SH-SY5Y (cell line): ENCODE results near the gene KPNA1.

Experiments
- GATA2 ChIP-seq: IDR thresholded peaks from 2 replicates; pipeline ENCODE4 v1.6.1; 2011; ENCODE audit warnings: mild to moderate bottlenecking, low read depth, low read length
- GATA3 ChIP-seq: IDR thresholded peaks from 2 replicates; pipeline ENCODE4 v1.6.1; 2011; ENCODE audit warnings: low read depth, mild to moderate bottlenecking, low read length, moderate library complexity

- TF ChIP-seq GATA3 (no peak), GATA2 (no peak)
Observed at GRCh38 chr3:122538956-122539490, 24.3 kb upstream of the KPNA1 start.
